Mucosa of rectum (tissue), 2 donors: ENCODE results near the gene VASP.

Experiments used
- H3K27ac ChIP-seq, 2 donors: one replicate each; pipeline ENCODE4 v1.7.0; 2013; ENCODE audit warnings: inconsistent platforms in 2 of 2, low read depth in 2 of 2, low read length in 2 of 2
- H3K27me3 ChIP-seq, 2 donors: one replicate each; pipeline ENCODE4 v1.7.0; 2013; ENCODE audit warnings: low read length in 2 of 2; ENCODE audit not compliant: control insufficient read depth in 2 of 2, insufficient read depth in 2 of 2
- H3K36me3 ChIP-seq, 2 donors: one replicate each; pipeline ENCODE4 v1.7.0; 2013; ENCODE audit warnings: low read length in 2 of 2; ENCODE audit not compliant: control insufficient read depth in 2 of 2, insufficient read depth in 2 of 2
- H3K4me1 ChIP-seq, 2 donors: one replicate each; pipeline ENCODE4 v1.7.0; 2013; ENCODE audit warnings: low read length in 2 of 2, mild to moderate bottlenecking in 1 of 2; ENCODE audit not compliant: control insufficient read depth in 2 of 2, insufficient read depth in 2 of 2
- H3K4me3 ChIP-seq, 2 donors: one replicate each; pipeline ENCODE4 v1.7.0; 2013; ENCODE audit warnings: low read length in 2 of 2
- H3K9ac ChIP-seq, 2 donors: one replicate each; pipeline ENCODE4 v1.7.0; 2013; ENCODE audit warnings: low read length in 2 of 2, low read depth in 1 of 2, mild to moderate bottlenecking in 1 of 2
- H3K9me3 ChIP-seq, 2 donors: one replicate each; pipeline ENCODE4 v1.7.0; 2013; ENCODE audit warnings: low read length in 2 of 2; ENCODE audit not compliant: control insufficient read depth in 2 of 2
- donor health status: healthy.
- donor health status: Normal muscosa, but diverticular disease.

VASP gene

GRCh38 chr19:45571457-45572220 is 64.4 kb downstream of the VASP start:
- Histone ChIP-seq H3K9ac (no peak overlapping the region), H3K9me3 (no peaks in the 10 kb centered on the region), H3K27ac (no peak overlapping the region), H3K36me3 (no peaks in the 10 kb centered on the region), H3K4me1 (peaks cover 13 to 22% of the 10 kb centered on the region in 2 donors), H3K27me3 (no peaks in the 10 kb centered on the region), H3K4me3 (no peak overlapping the region)

- peak overlapping the region in 1 of 2 donors; percentile 6 for H3K27ac ChIP-seq
- no peaks in the 10 kb centered on the region for H3K9me3 ChIP-seq
- no peaks in the 10 kb centered on the region for H3K36me3 ChIP-seq
- H3K27me3 ChIP-seq: no peaks in the 10 kb centered on the region
- no peak overlapping the region for H3K4me3 ChIP-seq
- no peak overlapping the region for H3K9ac ChIP-seq
- H3K4me1 ChIP-seq: peaks cover 17 to 20% of the 10 kb centered on the region in 2 donors
These were observed 67.2 kb downstream of the VASP start for GRCh38 chr19:45574526-45574925.

DNA sequence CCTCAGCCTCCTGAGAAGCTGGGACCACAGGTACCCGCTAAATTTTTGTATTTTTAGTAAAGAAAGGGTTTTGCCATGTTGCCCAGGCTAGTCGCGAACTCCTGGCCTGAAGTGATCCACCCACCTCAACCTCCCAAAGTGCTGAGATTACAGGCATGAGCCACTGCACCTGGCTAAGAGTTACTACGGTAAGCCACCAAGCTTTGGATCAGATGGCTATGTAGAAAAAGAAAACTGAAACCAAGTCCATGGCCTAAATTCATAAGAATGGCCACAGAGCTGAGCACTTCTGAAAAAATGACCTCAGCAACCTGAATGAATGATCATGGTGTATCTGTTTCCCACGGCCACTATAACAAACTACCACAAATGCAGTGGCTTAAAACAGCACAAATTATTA is 67.9 kb downstream of the VASP start:
- no peak overlapping the region for H3K9ac ChIP-seq
- H3K4me3 ChIP-seq: no peak overlapping the region
- H3K4me1 ChIP-seq: peaks cover 17% of the 10 kb centered on the region in 2 donors
- H3K27ac ChIP-seq: peak overlapping the region in 1 of 2 donors; percentile 6
- H3K27me3 ChIP-seq: no peaks in the 10 kb centered on the region
- no peaks in the 10 kb centered on the region for H3K9me3 ChIP-seq
- H3K36me3 ChIP-seq: no peaks in the 10 kb centered on the region
